ENCODE data around the gene DOCK3. TPM values are rescaled to one million over a fixed set of nuclear protein-coding genes. Genes with fewer than 3 reads are reported as not detected.

DOCK3 gene
- polyA plus RNA-seq, 2 of the 4 experiments (the other 2 are of a cell fraction): 0.40 to 0.46 TPM

GRCh38 chr3:50639055-50639494 lies 35.7 kb upstream of the DOCK3 start:
- ATAC-seq (peak in 1 of 2 experiments; percentile 23; a peak in 2 of 6 replicates), DNase-seq (ENCODE audit: low read depth in 1 of 2, low spot score in 1 of 2) (no peak), FAIRE-seq (no peak)
- ChIA-PET CTCF (interaction anchor here (1.2 to 2.6 kb wide), 2 partner anchors 14 to 24 kb away, joined by 4 to 7 read pairs; no protein-coding TSS in a partner anchor), POLR2A (no interaction called here)
- TF ChIP-seq RCOR1 (IDR thresholded peaks at IDR 0.05; ENCODE audit: low read depth, low read length) (no peak), TFCP2L1 (CRISPR knock-in tag; IDR thresholded peaks at IDR 0.05) (no peak), SMC3 (IDR thresholded peaks at IDR 0.05) (no peak), RFX5 (IDR thresholded peaks at IDR 0.05) (no peak)
- no peaks in the 10 kb centered on the region for H3K4me1 ChIP-seq
- H3K27ac ChIP-seq: no peak overlapping the region
- no peak overlapping the region for H3K4me2 ChIP-seq
- no peak overlapping the region for H3K4me3 ChIP-seq
- H3K9me3 ChIP-seq: no peaks in the 10 kb centered on the region
- WGBS (ENCODE audit: missing lambda C conversion rate): 78% methylated on average over 6 of the region's 6 CpGs

GRCh38 chr3:50642382-50642781 lies 32.3 kb upstream of the DOCK3 start:
- H3K4me2 ChIP-seq: no peak overlapping the region
- FAIRE-seq (no peak), ATAC-seq (no peak), DNase-seq (ENCODE audit: low read depth in 1 of 2, low spot score in 1 of 2) (no peak)
- H3K4me3 ChIP-seq: no peak overlapping the region
- no peaks in the 10 kb centered on the region for H3K9me3 ChIP-seq
- 0 out of 2 replicates have a peak, but pooled peaks have one; percentile 21 for TF ChIP-seq KDM1A (IDR thresholded peaks at IDR 0.05; ENCODE audit: low read depth)
- TF ChIP-seq CBX8 (IDR thresholded peaks at IDR 0.05): no peak
- TF ChIP-seq FOSL2 (IDR thresholded peaks at IDR 0.05): no peak
- no peak for TF ChIP-seq FOSL2 (CRISPR knock-in tag; IDR thresholded peaks at IDR 0.05)
- no peak for TF ChIP-seq CHD4 (IDR thresholded peaks at IDR 0.05; ENCODE audit: borderline replicate concordance)
- no peak for TF ChIP-seq KDM5A (IDR thresholded peaks at IDR 0.05)
- WGBS (ENCODE audit: missing lambda C conversion rate): 80% methylated on average over 1 of the region's 1 CpG
- CTCF ChIA-PET: interaction anchor here (1.1 kb wide), 1 partner anchor 20 kb away, joined by 4 read pairs; no protein-coding TSS in a partner anchor
- H3K4me1 ChIP-seq: no peaks in the 10 kb centered on the region
- POLR2A ChIA-PET: no interaction called here
- H3K27ac ChIP-seq: no peak overlapping the region

- FAIRE-seq: no peak
- CTCF ChIA-PET: no interaction called here
Observed at GRCh38 chr3:50644561-50644960, 30.2 kb upstream of the DOCK3 start.

DNA sequence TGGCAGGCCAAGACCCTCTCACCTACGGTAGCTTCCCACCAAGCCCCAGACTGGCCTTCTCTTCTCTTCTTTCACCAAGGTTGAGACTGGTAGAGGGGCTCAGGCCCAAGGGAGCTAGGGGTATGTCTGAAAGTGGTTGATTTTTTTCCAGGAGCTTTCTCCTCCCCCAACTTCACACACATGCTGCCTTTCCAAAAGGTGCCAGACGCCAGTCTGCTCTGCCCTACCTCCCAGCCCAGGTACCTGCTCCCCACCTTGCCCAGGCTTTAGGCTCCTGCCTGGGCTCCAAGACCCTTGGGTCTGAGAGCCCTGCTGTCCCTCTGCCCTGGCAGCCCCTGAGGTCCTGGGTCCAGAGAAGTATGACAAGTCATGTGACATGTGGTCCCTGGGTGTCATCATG lies 29.3 kb upstream of the DOCK3 start:
- no peak for TF ChIP-seq MYC (IDR thresholded peaks at IDR 0.05; ENCODE audit: borderline replicate concordance, low read length)
- ChIA-PET POLR2A (no interaction called here), CTCF (no interaction called here)
- H3K27ac ChIP-seq: no peak overlapping the region
- no peaks in the 10 kb centered on the region for H3K9me3 ChIP-seq
- FAIRE-seq (no peak), DNase-seq (ENCODE audit: low read depth in 1 of 2, low spot score in 1 of 2) (no peak), ATAC-seq (no peak)
- no peak overlapping the region for H3K4me3 ChIP-seq
- no peaks in the 10 kb centered on the region for H3K4me1 ChIP-seq
- H3K4me2 ChIP-seq: no peak overlapping the region
- WGBS (ENCODE audit: missing lambda C conversion rate): 70% methylated on average over 2 of the region's 2 CpGs

More at GRCh38 chr3:50644561-50644960, 30.2 kb upstream of the DOCK3 start:
- no peak for ATAC-seq
- no peak for TF ChIP-seq HMGXB4 (CRISPR knock-in tag; IDR thresholded peaks at IDR 0.05; ENCODE audit: borderline replicate concordance)
- no peak for TF ChIP-seq CEBPB (IDR thresholded peaks at IDR 0.05)
- no peak for TF ChIP-seq KDM1A (IDR thresholded peaks at IDR 0.05; ENCODE audit: low read depth)
- no peak for TF ChIP-seq HOXB13 (CRISPR knock-in tag; IDR thresholded peaks at IDR 0.05; ENCODE audit: low read depth)
- no peak for TF ChIP-seq MAZ (IDR thresholded peaks at IDR 0.05; ENCODE audit: borderline replicate concordance, low read depth, low read length)
- TF ChIP-seq RCOR1 (IDR thresholded peaks at IDR 0.05; ENCODE audit: low read depth, low read length): no peak
- no peak for TF ChIP-seq TFCP2L1 (CRISPR knock-in tag; IDR thresholded peaks at IDR 0.05)
- TF ChIP-seq BHLHE40 (IDR thresholded peaks at IDR 0.05; ENCODE audit: low read depth, low read length): no peak
- TF ChIP-seq PHF8 (IDR thresholded peaks at IDR 0.05; ENCODE audit: borderline replicate concordance, low read depth): no peak
- no peak for TF ChIP-seq NR3C1 (IDR thresholded peaks at IDR 0.05)
- TF ChIP-seq, protein P1, sequence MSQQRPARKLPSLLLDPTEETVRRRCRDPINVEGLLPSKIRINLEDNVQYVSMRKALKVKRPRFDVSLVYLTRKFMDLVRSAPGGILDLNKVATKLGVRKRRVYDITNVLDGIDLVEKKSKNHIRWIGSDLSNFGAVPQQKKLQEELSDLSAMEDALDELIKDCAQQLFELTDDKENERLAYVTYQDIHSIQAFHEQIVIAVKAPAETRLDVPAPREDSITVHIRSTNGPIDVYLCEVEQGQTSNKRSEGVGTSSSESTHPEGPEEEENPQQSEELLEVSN (IDR thresholded peaks at IDR 0.05; ENCODE audit: borderline replicate concordance, low read depth): no peak
- TF ChIP-seq SREBF2 (IDR thresholded peaks at IDR 0.05): no peak
- no peak for TF ChIP-seq KDM5A (IDR thresholded peaks at IDR 0.05)
- POLR2A ChIA-PET: no interaction called here
- no peak overlapping the region for H3K4me3 ChIP-seq
- WGBS (ENCODE audit: missing lambda C conversion rate): 86% methylated on average over 7 of the region's 7 CpGs
- no peaks in the 10 kb centered on the region for H3K9me3 ChIP-seq
- no peak overlapping the region for H3K4me2 ChIP-seq
- DNase-seq (ENCODE audit: low read depth in 1 of 2, low spot score in 1 of 2): no peak
- no peaks in the 10 kb centered on the region for H3K4me1 ChIP-seq
- H3K27ac ChIP-seq: no peak overlapping the region

All from A549 (cell line).